GM12878 (cell line): ENCODE measurements around the gene DIP2C. TPM values are rescaled to one million over a fixed set of nuclear protein-coding genes. Genes with fewer than 3 reads are reported as not detected.

Experiments
- ATAC-seq: fragments of 200-7000 bp; cut with Tn5 transposase; 3 replicates; pipeline ENCODE4 v1.9.1; 2020; ENCODE audit warnings: mild to moderate bottlenecking, moderate library complexity
- BruUV-seq: library from RNA; stranded (reverse); fragments of 400-500 nt; replicated peaks from 2 replicates; lab custom pipeline; 2021; lab: Mats Ljungman, UMichigan
- CTCF ChIA-PET: fragments of 300-600 bp; sonication (Branson Sonifier 250); formaldehyde crosslinking; extraction: SDS; loops from one replicate; lab custom pipeline; 2021; ENCODE audit warnings: inconsistent platforms; lab: Yijun Ruan, JAX
- POLR2A ChIA-PET: fragments of 350-600 bp; formaldehyde crosslinking; extraction: SDS; loops from one replicate; lab custom pipeline; 2021; ENCODE audit warnings: inconsistent platforms; lab: Charles Lee
- RAD21 ChIA-PET: fragments of 300-600 bp; sonication (Branson Sonifier 250); formaldehyde crosslinking; loops from one replicate; lab custom pipeline; 2023; ENCODE audit warnings: antibody characterized with exemption; ENCODE audit not compliant: unreplicated experiment; lab: Charles Lee
- SMC1A ChIA-PET: fragments of 300-600 bp; sonication (Branson Sonifier 250); formaldehyde crosslinking; loops from one replicate; lab custom pipeline; 2023; ENCODE audit not compliant: unreplicated experiment, uncharacterized antibody; lab: Charles Lee
- DNase-seq: peaks from one replicate; pipeline ENCODE4 v3.0.0-alpha.2; 2011; ENCODE audit warnings: low read depth, low spot score
- FAIRE-seq: peaks from 3 replicates; lab custom pipeline; 2011; peaks lifted over from hg19 to GRCh38; lab: Jason Lieb, UNC
- H2AFZ ChIP-seq: 2 replicates; pipeline ENCODE4 v1.6.0; 2011; ENCODE audit warnings: low read depth, low read length, control low read depth; ENCODE audit not compliant: control insufficient read depth
- H3K27ac ChIP-seq: 2 replicates; pipeline ENCODE4 v1.5.1; 2011; ENCODE audit warnings: control low read depth; ENCODE audit not compliant: control insufficient read depth, insufficient read depth
- H3K27me3 ChIP-seq, 2 experiments: replicated peaks in 1 of 2; 2 replicates each; pipeline versions ENCODE4 v1.6.0 to v1.6.1; 2011; ENCODE audit warnings: low read length in 1 of 2; ENCODE audit not compliant: control insufficient read depth in 2 of 2, insufficient read depth in 2 of 2
- H3K36me3 ChIP-seq, 2 experiments: 2 replicates each; pipeline ENCODE4 v1.5.1; 2011; ENCODE audit warnings: low read length in 1 of 2; ENCODE audit not compliant: control insufficient read depth in 2 of 2, insufficient read depth in 2 of 2
- H3K4me1 ChIP-seq: 2 replicates; pipeline ENCODE4 v1.6.1; 2011; ENCODE audit warnings: mild to moderate bottlenecking, low read length, moderate library complexity, mixed read lengths; ENCODE audit not compliant: control insufficient read depth, insufficient read depth
- H3K4me2 ChIP-seq: 2 replicates; pipeline ENCODE4 v1.6.0; 2011; ENCODE audit warnings: control low read depth; ENCODE audit not compliant: control insufficient read depth, insufficient read depth
- H3K4me3 ChIP-seq: fragments of 200-600 bp; sonication (generic); 2 replicates; pipeline ENCODE4 v1.5.1; 2016
- H3K79me2 ChIP-seq: 2 replicates; pipeline ENCODE4 v1.6.0; 2011; ENCODE audit warnings: low read length; ENCODE audit not compliant: control insufficient read depth, insufficient read depth
- H3K9ac ChIP-seq: 2 replicates; pipeline ENCODE4 v1.8.0; 2011; ENCODE audit warnings: low read length, control low read depth, mixed read lengths; ENCODE audit not compliant: control insufficient read depth, insufficient read depth
- H3K9me3 ChIP-seq: replicated peaks from 3 replicates; pipeline ENCODE4 v1.5.1; 2011; ENCODE audit warnings: mild to moderate bottlenecking, low read length; ENCODE audit not compliant: control insufficient read depth, insufficient read depth
- H4K20me1 ChIP-seq: 2 replicates; pipeline ENCODE4 v1.6.0; 2011; ENCODE audit not compliant: control insufficient read depth, insufficient read depth
- BMI1 ChIP-seq: fragments of 450-650 bp; IDR thresholded peaks from 2 replicates; pipeline ENCODE4 v1.6.1; 2016; ENCODE audit warnings: mild to moderate bottlenecking, moderate library complexity, borderline replicate concordance
- CBX3 ChIP-seq: fragments of 200-600 bp; sonication (generic); IDR thresholded peaks from 2 replicates; pipeline ENCODE4 v1.6.1; 2016; ENCODE audit warnings: low read depth, borderline replicate concordance
- CBX5 ChIP-seq: sonication (generic); IDR thresholded peaks from 2 replicates; pipeline ENCODE4 v1.6.1; 2016; ENCODE audit warnings: low read depth, moderate library complexity, mild to moderate bottlenecking, inconsistent platforms
- E2F8 ChIP-seq: fragments of 450-650 bp; IDR thresholded peaks from 2 replicates; pipeline ENCODE4 v1.6.1; 2018; ENCODE audit warnings: mild to moderate bottlenecking, low read depth, moderate library complexity; ENCODE audit not compliant: partially characterized antibody
- EGR1 ChIP-seq, 2 experiments: IDR thresholded peaks; 1 replicate in 1 of 2; 2 replicates in 1 of 2; pipeline ENCODE4 v1.6.1; 2011 to 2012; ENCODE audit warnings: low read depth in 2 of 2, low read length in 2 of 2, borderline replicate concordance in 1 of 2, mild to moderate bottlenecking in 1 of 2, moderate library complexity in 1 of 2
- NFXL1 ChIP-seq: fragments of 450-650 bp; IDR thresholded peaks from 2 replicates; pipeline ENCODE4 v1.6.1; 2017; ENCODE audit warnings: antibody characterized with exemption, mild to moderate bottlenecking, borderline replicate concordance
- TCF3 ChIP-seq: IDR thresholded peaks from 2 replicates; pipeline ENCODE4 v1.6.1; 2012; ENCODE audit warnings: low read depth, mild to moderate bottlenecking, low read length, borderline replicate concordance; ENCODE audit not compliant: insufficient read depth
- ZSCAN29 ChIP-seq: fragments of 450-650 bp; IDR thresholded peaks from 2 replicates; pipeline ENCODE4 v1.6.1; 2017; ENCODE audit warnings: mild to moderate bottlenecking, moderate library complexity
- WGBS: methylation state at CpG from one replicate; pipeline ENCODE4 v1.1.6; 2016; ENCODE audit warnings: low lambda C conversion rate; ENCODE audit not compliant: insufficient replicate concordance, insufficient coverage; ENCODE audit errors: missing lambda C conversion rate; 5-methylcytosine and 5-hydroxymethylcytosine counted together
- in situ Hi-C: fragments of 300-500 bp; cut with MboI; formaldehyde crosslinking; loops from 9 replicates; pipeline ENCODE4 v1.14.3; 2018; ENCODE audit warnings: mixed read lengths
- intact Hi-C: fragments of 100-400 bp; cut with micrococcal nuclease; formaldehyde crosslinking; loops from one replicate; pipeline ENCODE4 v1.14.2; 2022; ENCODE audit not compliant: unreplicated experiment
- polyA plus RNA-seq, 11 experiments: library from polyadenylated mRNA; depleted of rRNA in 4 of 11; unstranded in 6 of 11; stranded (reverse) in 5 of 11; fragments of >200 nt; fragmentation: Nextera tagmentation in 4 of 11; fragmentation: Illumina TruSeq in 1 of 11; extraction: Ambion mirVana in 4 of 11; extraction: Trizol in 1 of 11; gene quantifications; 1 replicate in 1 of 11; 2 replicates in 10 of 11; pipeline versions ENCODE4 v1.2.1 to v1.2.3, GENCODE V29; 2011 to 2016; ENCODE audit warnings: inconsistent platforms in 2 of 11, missing spikeins in 2 of 11, low read depth in 1 of 11
- total RNA-seq, 4 experiments: library from RNA; depleted of rRNA in 3 of 4; stranded (reverse); fragments of >200 nt in 3 of 4; fragmentation: Illumina TruSeq in 1 of 4; extraction: Trizol in 1 of 4; gene quantifications; 2 replicates each; pipeline versions ENCODE4 v1.2.1 to v1.2.3, GENCODE V29; 2013 to 2021
- TF ChIP-seq, protein P1 (sequence below): fragments of 450-650 bp; IDR thresholded peaks from 2 replicates; pipeline ENCODE4 v1.6.1; 2017; ENCODE audit warnings: mild to moderate bottlenecking
- TF ChIP-seq, protein P2 (sequence below): IDR thresholded peaks from 2 replicates; pipeline ENCODE4 v1.6.1; 2011; ENCODE audit warnings: low read depth, low read length, improper control_type of control experiment, borderline replicate concordance

Gene DIP2C
- total and polyA plus RNA-seq, 10 of the 15 experiments (the other 5 are each of a cell fraction or from before 2014, with no cell fraction given): 0.01 to 0.10 (median 0.06) TPM

DNA sequence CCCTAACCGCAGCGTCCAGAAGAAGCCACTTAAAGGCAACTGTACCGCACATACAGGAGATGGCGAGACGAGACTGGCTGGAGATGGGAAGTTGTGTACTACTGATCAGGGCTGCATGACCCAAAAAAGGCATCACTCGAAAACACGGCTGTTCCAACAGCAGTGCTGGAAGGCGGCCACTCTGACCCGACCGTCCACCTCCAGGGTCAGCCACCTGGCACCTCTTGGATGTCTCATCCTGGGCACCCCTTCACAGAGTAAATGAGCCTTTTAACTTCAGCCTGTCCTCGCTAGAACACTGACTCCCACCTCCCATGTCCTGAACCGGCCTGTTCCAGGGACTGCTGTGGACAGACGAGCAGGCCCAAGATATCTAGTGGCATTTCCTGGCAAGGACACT, 180.7 kb downstream of the DIP2C start:
- no peak for FAIRE-seq
- ATAC-seq: no peak
- DNase-seq: no peak
- BruUV-seq: no TSS peak
- POLR2A ChIA-PET: no interaction called here
- Histone ChIP-seq H3K4me3 (no peak overlapping the region), H3K9me3 (no peaks in the 10 kb centered on the region), H3K4me1 (peaks cover 6% of the 10 kb centered on the region), H3K79me2 (no peaks in the 10 kb centered on the region), H3K27ac (no peak overlapping the region), H3K4me2 (no peak overlapping the region), H4K20me1 (no peaks in the 10 kb centered on the region), H2AFZ (no peak overlapping the region), H3K9ac (no peak overlapping the region), H3K27me3 (no peaks in the 10 kb centered on the region), H3K36me3 (no peaks in the 10 kb centered on the region)
- intact Hi-C loops (no loop called here), in situ Hi-C loops (loop anchor here (10.0 kb wide), 1 partner anchor 566 kb away; no protein-coding TSS in a partner anchor)
- RAD21 ChIA-PET: no interaction called here
- CTCF ChIA-PET: no interaction called here
- 76% methylated on average over 13 of the region's 13 CpGs for WGBS
- SMC1A ChIA-PET: no interaction called here
- TF ChIP-seq CBX3 (no peak), BMI1 (no peak)
- TF ChIP-seq, protein P1, sequence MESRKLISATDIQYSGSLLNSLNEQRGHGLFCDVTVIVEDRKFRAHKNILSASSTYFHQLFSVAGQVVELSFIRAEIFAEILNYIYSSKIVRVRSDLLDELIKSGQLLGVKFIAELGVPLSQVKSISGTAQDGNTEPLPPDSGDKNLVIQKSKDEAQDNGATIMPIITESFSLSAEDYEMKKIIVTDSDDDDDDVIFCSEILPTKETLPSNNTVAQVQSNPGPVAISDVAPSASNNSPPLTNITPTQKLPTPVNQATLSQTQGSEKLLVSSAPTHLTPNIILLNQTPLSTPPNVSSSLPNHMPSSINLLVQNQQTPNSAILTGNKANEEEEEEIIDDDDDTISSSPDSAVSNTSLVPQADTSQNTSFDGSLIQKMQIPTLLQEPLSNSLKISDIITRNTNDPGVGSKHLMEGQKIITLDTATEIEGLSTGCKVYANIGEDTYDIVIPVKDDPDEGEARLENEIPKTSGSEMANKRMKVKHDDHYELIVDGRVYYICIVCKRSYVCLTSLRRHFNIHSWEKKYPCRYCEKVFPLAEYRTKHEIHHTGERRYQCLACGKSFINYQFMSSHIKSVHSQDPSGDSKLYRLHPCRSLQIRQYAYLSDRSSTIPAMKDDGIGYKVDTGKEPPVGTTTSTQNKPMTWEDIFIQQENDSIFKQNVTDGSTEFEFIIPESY: no peak

- 48% methylated on average over 12 of the region's 12 CpGs for WGBS
- in situ Hi-C loops: loop anchor here (10.0 kb wide), 1 partner anchor 567 kb away; no protein-coding TSS in a partner anchor
- RAD21 ChIA-PET: no interaction called here
- Histone ChIP-seq H3K9ac (no peak overlapping the region), H3K27ac (no peak overlapping the region), H3K27me3 (no peaks in the 10 kb centered on the region; a peak in 1 of 4 replicates), H3K79me2 (no peaks in the 10 kb centered on the region), H3K9me3 (no peaks in the 10 kb centered on the region), H3K4me1 (no peaks in the 10 kb centered on the region; the same call in 1 of the 2 replicates), H4K20me1 (no peaks in the 10 kb centered on the region), H3K4me3 (no peak overlapping the region), H3K36me3 (no peaks in the 10 kb centered on the region), H3K4me2 (no peak overlapping the region), H2AFZ (no peak overlapping the region)
- CTCF ChIA-PET: no interaction called here
- FAIRE-seq (no peak), ATAC-seq (no peak), DNase-seq (no peak)
- POLR2A ChIA-PET: no interaction called here
- no TSS peak for BruUV-seq
- intact Hi-C loops: no loop called here
- SMC1A ChIA-PET: no interaction called here
- TF ChIP-seq TCF3: no peak
- no peak for TF ChIP-seq EGR1 (IDR thresholded peaks at IDR 0.05; ENCODE audit: borderline replicate concordance in 1 of 2, low read depth in 2 of 2, low read length in 2 of 2)
- TF ChIP-seq, protein P2, sequence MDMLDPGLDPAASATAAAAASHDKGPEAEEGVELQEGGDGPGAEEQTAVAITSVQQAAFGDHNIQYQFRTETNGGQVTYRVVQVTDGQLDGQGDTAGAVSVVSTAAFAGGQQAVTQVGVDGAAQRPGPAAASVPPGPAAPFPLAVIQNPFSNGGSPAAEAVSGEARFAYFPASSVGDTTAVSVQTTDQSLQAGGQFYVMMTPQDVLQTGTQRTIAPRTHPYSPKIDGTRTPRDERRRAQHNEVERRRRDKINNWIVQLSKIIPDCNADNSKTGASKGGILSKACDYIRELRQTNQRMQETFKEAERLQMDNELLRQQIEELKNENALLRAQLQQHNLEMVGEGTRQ: no peak
- TF ChIP-seq ZSCAN29: no peak
- TF ChIP-seq NFXL1: no peak
- TF ChIP-seq CBX5: no peak
- no peak for TF ChIP-seq E2F8
These were observed 181.5 kb downstream of the DIP2C start for GRCh38 chr10:507908-508444.
